OCI-LY1 (cell line): ENCODE measurements around the gene AKAP1.

Experiments used
- H2AFZ ChIP-seq: fragments of 200-600 bp; sonication (generic), shearing (Covaris generic); 2 replicates; pipeline ENCODE4 v1.6.0; 2014; ENCODE audit warnings: antibody characterized with exemption, mild to moderate bottlenecking, low read length
- H3F3A ChIP-seq: fragments of 200-600 bp; sonication (generic), shearing (Covaris generic); 2 replicates; pipeline ENCODE4 v1.6.0; 2014; ENCODE audit warnings: mild to moderate bottlenecking, antibody characterized with exemption, low read length, moderate library complexity; ENCODE audit not compliant: insufficient read depth
- H3K27ac ChIP-seq: fragments of 200-600 bp; sonication (generic); 2 replicates; pipeline ENCODE4 v1.5.1; 2014; ENCODE audit warnings: low read length, mixed run types, mild to moderate bottlenecking, low read depth; ENCODE audit not compliant: poor library complexity, severe bottlenecking
- H3K27me3 ChIP-seq: fragments of 200-600 bp; sonication (generic); 2 replicates; pipeline ENCODE4 v1.6.0; 2014; ENCODE audit warnings: antibody characterized with exemption, mild to moderate bottlenecking, low read length, moderate library complexity; ENCODE audit not compliant: insufficient read depth
- H3K36me3 ChIP-seq: fragments of 200-600 bp; sonication (generic); 2 replicates; pipeline ENCODE4 v1.6.1; 2014; ENCODE audit warnings: mild to moderate bottlenecking, antibody characterized with exemption, low read length, moderate library complexity, mixed read lengths; ENCODE audit not compliant: insufficient read depth
- H3K4me1 ChIP-seq: fragments of 200-600 bp; sonication (generic); 2 replicates; pipeline ENCODE4 v1.5.1; 2014; ENCODE audit warnings: mild to moderate bottlenecking, low read length, moderate library complexity; ENCODE audit not compliant: insufficient read depth, severe bottlenecking
- H3K4me2 ChIP-seq: fragments of 200-600 bp; sonication (generic), shearing (Covaris generic); 2 replicates; pipeline ENCODE4 v1.6.1; 2014; ENCODE audit warnings: low read length
- H3K4me3 ChIP-seq: fragments of 200-600 bp; sonication (generic); 2 replicates; pipeline ENCODE4 v1.5.1; 2014; ENCODE audit warnings: low read length, low read depth, mild to moderate bottlenecking, mixed read lengths; ENCODE audit not compliant: poor library complexity, severe bottlenecking
- H3K79me2 ChIP-seq: fragments of 200-600 bp; shearing (Covaris generic); 2 replicates; pipeline ENCODE4 v1.6.1; 2016; ENCODE audit warnings: mixed run types, low read length, mixed read lengths; ENCODE audit not compliant: insufficient read depth
- H3K9ac ChIP-seq: fragments of 200-600 bp; sonication (generic), shearing (Covaris generic); 2 replicates; pipeline ENCODE4 v1.6.1; 2014; ENCODE audit warnings: mild to moderate bottlenecking, low read length, mixed read lengths
- H3K9me2 ChIP-seq: fragments of 200-600 bp; sonication (generic), shearing (Covaris generic); 2 replicates; pipeline ENCODE4 v1.6.1; 2014; ENCODE audit warnings: low read depth, mild to moderate bottlenecking, low read length, mixed read lengths
- H3K9me3 ChIP-seq: fragments of 200-600 bp; shearing (Covaris generic); 2 replicates; pipeline ENCODE4 v1.6.1; 2014; ENCODE audit warnings: low read length, mixed read lengths
- H4K20me1 ChIP-seq: fragments of 200-600 bp; sonication (generic), shearing (Covaris generic); 2 replicates; pipeline ENCODE4 v1.6.0; 2016; ENCODE audit warnings: mild to moderate bottlenecking, low read length; ENCODE audit not compliant: insufficient read depth
- CTCF ChIP-seq: fragments of 200-600 bp; sonication (generic), shearing (Covaris generic); IDR thresholded peaks from 2 replicates; pipeline ENCODE4 v1.5.1; 2017; ENCODE audit warnings: mild to moderate bottlenecking, antibody characterized with exemption, low read length, moderate library complexity, mixed read lengths
- EZH2 ChIP-seq: fragments of 200-600 bp; sonication (generic), shearing (Covaris generic); IDR thresholded peaks from 2 replicates; pipeline ENCODE4 v1.8.0; 2017; ENCODE audit warnings: borderline replicate concordance, mixed run types, mild to moderate bottlenecking, antibody characterized with exemption, low read length, moderate library complexity, mixed read lengths

Gene AKAP1

GRCh38 chr17:57110152-57110542 lies 25.1 kb downstream of the AKAP1 start:
- Histone ChIP-seq H3K4me2 (no peak overlapping the region), H3K4me3 (no peak overlapping the region)

DNA sequence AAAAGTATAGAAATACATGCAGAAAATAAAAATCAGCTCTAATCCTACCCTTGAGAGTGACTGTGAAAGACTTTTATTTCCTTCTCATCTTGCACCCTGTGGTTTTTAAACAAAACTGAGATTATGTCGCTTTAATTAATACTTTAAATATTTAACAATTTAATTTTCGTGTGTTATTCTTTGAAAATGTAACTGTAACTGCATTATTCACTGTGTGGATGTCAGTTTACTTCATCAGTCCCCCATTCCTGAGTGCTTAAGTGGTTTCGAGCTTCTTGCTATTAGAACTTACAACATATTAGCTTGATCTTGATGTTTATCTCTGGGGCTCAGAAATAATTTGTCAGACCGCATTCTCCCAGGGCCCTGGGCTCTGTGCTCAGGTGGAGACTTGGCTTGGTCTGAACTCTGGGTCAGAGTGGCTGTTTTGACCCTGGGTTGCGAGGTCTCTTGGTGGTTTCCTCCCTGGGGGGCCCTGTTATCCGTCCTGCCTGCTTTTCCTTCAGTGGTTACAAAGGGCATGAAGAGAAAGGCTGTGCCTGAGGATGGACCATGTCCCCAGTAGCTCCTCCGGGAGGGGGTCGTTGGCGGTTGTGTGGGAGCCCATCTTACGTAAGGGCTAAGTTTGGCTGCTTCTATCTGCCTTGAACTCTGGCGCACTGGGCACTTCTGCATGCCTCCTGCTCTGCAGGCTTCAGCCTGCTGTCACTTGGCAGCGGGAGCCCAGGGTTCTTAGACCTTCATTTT lies 25.7 kb downstream of the AKAP1 start:
- Histone ChIP-seq H2AFZ (no peak overlapping the region), H3K27me3 (no peaks in the 10 kb centered on the region), H3K36me3 (peaks cover 64% of the 10 kb centered on the region), H3K4me3 (no peak overlapping the region), H4K20me1 (no peaks in the 10 kb centered on the region), H3K9me3 (no peaks in the 10 kb centered on the region), H3F3A (no peaks in the 10 kb centered on the region), H3K27ac (no peak overlapping the region), H3K9me2 (no peaks in the 10 kb centered on the region), H3K79me2 (no peaks in the 10 kb centered on the region), H3K4me1 (no peaks in the 10 kb centered on the region), H3K9ac (no peak overlapping the region), H3K4me2 (no peak overlapping the region)
- TF ChIP-seq CTCF, result no peak
- no peak for TF ChIP-seq EZH2

More at GRCh38 chr17:57110152-57110542, 25.1 kb downstream of the AKAP1 start:
- H3K9me2 ChIP-seq, result no peaks in the 10 kb centered on the region
- no peak overlapping the region for H3K27ac ChIP-seq
- H3F3A ChIP-seq, result no peaks in the 10 kb centered on the region
- no peak overlapping the region for H3K9ac ChIP-seq
- H3K27me3 ChIP-seq, result no peaks in the 10 kb centered on the region
- H3K4me1 ChIP-seq, result no peaks in the 10 kb centered on the region
- TF ChIP-seq EZH2, result no peak
- no peak for TF ChIP-seq CTCF
- H3K36me3 ChIP-seq, result peaks cover 62% of the 10 kb centered on the region
- H3K79me2 ChIP-seq, result no peaks in the 10 kb centered on the region
- no peaks in the 10 kb centered on the region for H3K9me3 ChIP-seq
- no peak overlapping the region for H2AFZ ChIP-seq
- no peaks in the 10 kb centered on the region for H4K20me1 ChIP-seq

- TF ChIP-seq EZH2 (no peak), CTCF (no peak)
- no peak overlapping the region for H2AFZ ChIP-seq
- no peak overlapping the region for H3K27ac ChIP-seq
- no peaks in the 10 kb centered on the region for H3K4me1 ChIP-seq
- H3K27me3 ChIP-seq, result no peaks in the 10 kb centered on the region
- no peaks in the 10 kb centered on the region for H3K9me3 ChIP-seq
- H3K36me3 ChIP-seq, result peaks cover 68% of the 10 kb centered on the region
- no peaks in the 10 kb centered on the region for H3K9me2 ChIP-seq
- H4K20me1 ChIP-seq, result no peaks in the 10 kb centered on the region
- H3F3A ChIP-seq, result no peaks in the 10 kb centered on the region
- no peaks in the 10 kb centered on the region for H3K79me2 ChIP-seq
- H3K4me2 ChIP-seq, result no peak overlapping the region
- no peak overlapping the region for H3K9ac ChIP-seq
- no peak overlapping the region for H3K4me3 ChIP-seq
These were observed 26.3 kb downstream of the AKAP1 start for GRCh38 chr17:57111386-57111785.
